Activated CD4-positive, alpha-beta T cell treated with anti-CD3 and anti-CD28 coated beads, Interleukin-2, Interleukin-4, amounts not matched to agents 100 ng/mL and 50 ng/mL, durations not matched to agents 16 hours and 8 hours (primary cell): ENCODE results near the gene CREB1.
"Not testable (repeated sequence)": the region's sequence is repeated elsewhere in the genome, so short reads cannot be mapped to it uniquely, and the experiment has no call there.

ENCODE experiments used
- DNase-seq: peaks from one replicate; pipeline ENCODE4 v3.0.0-alpha.2; 2020; ENCODE audit warnings: low spot score

CREB1 gene

GRCh38 chr2:207529330-207530159 is at the start of gene CREB1:
Gene CREB1, plus strand, starts transcription at chr2:207529962. Its CDS starts 25,674 bp downstream, at chr2:207555636.
- DNase-seq: peak; percentile 100

DNA sequence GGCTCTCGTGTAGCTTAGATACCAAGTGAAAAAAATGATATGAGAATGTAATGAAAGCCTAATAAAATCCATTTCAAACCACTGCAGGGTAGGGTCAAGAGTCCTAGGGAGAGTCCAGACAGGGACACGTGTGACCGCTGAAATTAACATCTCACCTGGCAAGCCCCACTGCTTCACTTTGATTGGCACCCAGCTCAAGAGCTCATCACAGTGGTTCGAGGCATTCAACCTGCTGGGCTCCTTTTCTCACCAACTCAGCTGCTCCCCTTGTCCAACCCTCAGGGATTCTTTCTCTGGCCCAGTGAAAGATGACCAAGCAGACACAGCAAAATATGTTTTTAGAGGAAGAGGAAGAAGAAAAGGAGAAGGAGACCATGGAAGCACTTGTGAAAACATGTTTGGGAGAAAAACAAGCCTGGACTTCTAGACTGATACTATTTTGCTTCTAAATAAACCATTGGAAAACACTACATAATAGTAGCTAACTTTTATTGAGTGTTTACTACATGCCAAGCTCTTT is 49.2 kb upstream of the CREB1 start:
- no peak for DNase-seq

DNA sequence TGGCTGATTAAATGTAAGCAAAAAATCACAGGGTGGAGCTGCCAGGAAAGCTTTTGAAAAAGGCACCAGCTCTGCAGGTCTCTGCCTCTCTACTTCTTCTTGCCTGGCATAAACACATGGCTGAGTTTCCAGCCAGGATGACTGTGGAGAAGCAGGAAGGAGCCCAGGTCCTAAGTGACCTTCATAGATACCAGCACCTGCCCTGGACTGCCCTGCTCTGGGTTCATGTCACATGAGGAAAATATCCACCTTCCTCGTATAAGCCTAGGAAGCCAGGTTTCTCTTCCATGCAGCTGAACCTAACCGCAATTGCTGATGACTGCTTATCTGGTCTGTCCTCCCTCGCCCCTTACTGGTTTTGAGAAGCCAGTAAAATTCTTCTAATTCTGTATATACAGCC is 47.8 kb upstream of the CREB1 start:
- DNase-seq: no peak

- DNase-seq: no peak
These were observed 47.1 kb upstream of the CREB1 start for GRCh38 chr2:207482630-207483029.

GRCh38 chr2:207483066-207483465 is 46.7 kb upstream of the CREB1 start:
- no peak for DNase-seq

DNA sequence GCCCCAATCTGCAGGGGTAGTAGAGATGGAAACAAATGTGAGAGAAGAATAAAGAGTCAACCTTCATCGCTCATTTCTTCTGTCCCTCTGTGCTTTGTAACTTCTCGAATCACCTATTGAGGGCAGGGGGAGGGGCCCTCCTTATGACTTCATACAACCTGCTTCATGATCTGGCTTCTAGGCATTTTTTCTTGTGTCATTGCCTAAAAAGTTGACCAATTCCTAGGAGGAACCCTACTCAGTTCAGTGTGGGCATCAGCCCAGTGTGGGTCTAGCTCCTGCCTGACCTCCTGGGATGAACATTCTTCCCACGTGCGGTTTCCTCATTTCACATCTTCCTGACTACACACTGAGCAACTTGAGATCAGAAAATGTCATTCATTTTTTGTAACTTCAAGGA is 46.3 kb upstream of the CREB1 start:
- no peak for DNase-seq

DNA sequence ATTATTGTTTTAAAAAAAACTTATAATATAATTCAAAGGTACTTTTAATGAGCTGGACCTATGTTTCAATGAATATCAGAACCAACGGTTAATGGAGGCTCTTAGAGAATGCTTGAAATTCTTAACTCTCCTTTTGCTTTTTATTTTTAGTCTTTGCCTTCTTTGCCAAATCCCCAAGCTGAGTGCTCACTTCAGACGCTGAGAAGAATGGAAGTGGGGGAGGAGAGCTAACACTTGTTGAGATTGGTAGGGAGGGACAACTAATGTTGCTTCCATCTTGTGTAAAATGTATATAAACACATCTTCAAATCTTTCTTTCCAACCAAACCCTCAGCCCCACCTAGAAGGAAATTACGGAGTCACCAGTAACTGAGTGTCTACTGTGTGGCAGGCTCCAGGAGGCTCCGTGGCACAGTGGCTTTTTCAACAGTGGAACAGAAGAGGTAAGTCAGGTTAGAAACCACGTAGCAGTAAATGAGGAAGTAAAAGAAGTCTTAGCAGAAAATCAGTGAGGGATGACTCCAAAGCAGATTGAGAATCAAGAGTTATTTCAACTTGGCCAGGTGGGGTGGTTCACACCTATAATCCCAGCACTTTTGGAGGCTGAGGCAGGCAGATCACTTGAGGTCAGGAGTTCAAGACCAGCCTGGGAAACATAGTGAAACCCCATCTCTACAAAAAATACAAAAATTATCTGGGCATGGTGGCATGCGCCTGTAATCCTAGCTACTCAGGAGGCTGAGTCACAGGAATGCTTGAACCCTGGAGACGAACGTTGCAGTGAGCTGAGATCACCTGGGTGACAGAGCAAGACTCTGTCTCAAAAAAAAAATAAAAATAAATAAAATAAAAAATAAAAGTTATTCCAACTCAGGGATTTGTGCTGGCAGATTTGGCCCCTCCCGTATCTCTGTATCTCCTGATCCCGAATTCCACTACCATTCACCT is 45.0 kb upstream of the CREB1 start:
- DNase-seq: no peak

DNA sequence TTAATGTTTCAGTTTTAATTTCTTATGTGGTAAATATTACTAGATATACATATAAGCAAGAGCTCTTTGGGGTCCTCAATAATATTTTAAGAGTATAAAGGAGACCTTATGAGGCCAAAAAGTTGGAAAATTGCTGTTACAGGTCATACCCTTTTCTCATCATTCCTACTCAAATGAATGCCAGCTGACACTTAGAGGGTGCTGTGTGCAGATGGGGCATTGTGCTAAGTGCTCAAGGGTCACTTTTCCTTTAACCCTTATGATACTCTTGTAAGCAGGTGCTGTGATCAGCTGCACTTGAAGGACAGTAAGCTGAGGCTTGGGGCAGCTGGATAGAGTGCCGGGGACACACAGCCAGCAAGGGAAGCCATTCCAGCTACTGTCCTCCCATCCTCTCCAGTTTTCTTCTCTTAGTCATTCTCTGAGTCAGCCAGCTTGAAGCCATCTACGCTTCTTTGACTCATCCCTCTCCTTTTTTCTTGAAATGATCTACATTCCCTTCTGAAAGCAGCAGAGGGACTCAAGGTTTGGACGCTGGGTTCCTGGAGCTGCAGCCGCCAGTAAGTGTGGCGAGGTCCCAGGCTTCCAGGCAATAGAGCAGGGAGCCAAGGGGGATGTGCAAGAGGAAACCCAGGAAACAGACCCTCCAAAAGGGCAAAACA is 42.0 kb upstream of the CREB1 start:
- no peak for DNase-seq

DNA sequence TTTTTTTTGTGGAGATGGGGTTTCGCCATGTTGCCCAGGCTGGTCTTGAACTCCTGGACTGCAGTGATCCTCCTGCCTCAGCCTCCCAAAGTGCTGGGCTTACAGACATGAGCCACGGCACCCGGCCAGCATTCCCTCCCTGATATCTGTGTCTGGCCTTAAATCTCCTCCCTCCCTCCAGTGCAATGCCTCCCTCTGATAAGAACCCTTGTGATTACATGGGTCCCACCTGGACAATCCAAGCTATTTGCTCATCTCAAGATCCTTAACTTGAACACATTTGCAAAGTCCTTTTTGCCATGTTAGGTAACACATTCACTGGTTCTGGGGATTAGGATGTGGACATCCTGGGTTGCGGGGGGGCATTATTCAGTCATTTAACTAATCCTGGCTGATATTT is 40.5 kb upstream of the CREB1 start:
- DNase-seq: no peak

- DNase-seq: no peak
These were observed 39.3 kb upstream of the CREB1 start for GRCh38 chr2:207490441-207490840.

GRCh38 chr2:207491086-207491485 is 38.7 kb upstream of the CREB1 start:
- no peak for DNase-seq

- DNase-seq: no peak
These were observed 37.8 kb upstream of the CREB1 start for GRCh38 chr2:207491956-207492355.

- no peak for DNase-seq
These were observed 37.3 kb upstream of the CREB1 start for GRCh38 chr2:207492461-207492860.

GRCh38 chr2:207494137-207494536 is 35.6 kb upstream of the CREB1 start:
- DNase-seq: no peak

- not testable (repeated sequence) for DNase-seq
These were observed 32.8 kb upstream of the CREB1 start for GRCh38 chr2:207496936-207497335.

DNA sequence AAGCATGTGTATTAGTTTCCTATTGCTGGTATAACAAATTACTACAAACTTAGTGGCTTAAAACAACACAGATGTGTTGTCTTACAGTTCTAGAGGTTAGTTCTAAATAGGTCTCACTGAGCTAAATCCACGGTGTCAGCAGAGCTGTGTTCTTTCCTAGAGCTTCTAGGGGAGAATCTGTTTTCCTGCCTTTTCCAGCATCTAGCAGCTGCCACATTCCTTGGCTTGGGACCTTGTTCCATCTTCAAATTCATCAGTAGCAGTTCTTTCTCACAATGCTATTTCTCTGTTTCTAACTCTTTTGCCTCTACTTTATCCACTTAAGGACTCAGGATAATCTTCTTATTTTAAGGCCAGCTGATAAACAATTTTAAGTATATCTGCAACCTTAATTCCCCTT is 32.2 kb upstream of the CREB1 start:
- no peak for DNase-seq

DNA sequence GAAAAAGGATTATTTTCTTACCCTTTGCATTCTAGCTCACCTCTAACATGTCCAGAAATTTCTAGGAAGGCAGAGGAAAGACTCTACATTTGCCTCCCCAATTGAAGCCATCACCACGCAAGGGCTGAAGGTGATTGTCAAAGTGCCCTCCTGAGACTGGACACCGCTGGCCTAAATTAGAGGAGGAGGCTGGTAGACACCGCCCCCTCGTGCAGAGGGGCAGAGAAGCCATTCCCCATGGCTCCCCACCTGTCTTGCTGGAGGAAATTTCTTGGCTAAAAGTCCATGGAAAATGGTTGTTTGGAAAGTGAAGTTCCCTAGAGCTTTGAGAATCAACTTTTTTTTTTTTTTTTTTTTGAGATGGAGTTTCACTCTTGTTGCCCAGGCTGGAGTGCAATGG is 31.3 kb upstream of the CREB1 start:
- no peak for DNase-seq

DNA sequence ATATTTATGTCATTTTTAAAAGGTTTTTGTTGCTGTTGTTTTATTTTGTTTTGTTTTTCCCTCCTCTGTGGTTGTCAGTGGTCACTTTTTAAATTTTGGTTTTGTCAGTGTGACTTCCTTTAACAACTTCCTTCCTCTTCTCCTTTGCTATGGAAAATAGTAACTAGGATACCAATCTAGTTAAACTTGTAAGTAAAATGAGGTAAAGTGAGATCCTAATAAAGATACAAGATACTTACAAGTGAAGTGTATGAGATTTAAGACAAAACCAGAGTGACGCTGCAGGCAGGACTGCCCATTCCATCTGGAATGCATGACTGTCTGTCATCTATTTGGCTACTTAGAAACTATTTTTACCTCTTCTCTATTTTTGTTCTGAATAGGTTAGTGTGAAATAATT is 30.6 kb upstream of the CREB1 start:
- no peak for DNase-seq

DNA sequence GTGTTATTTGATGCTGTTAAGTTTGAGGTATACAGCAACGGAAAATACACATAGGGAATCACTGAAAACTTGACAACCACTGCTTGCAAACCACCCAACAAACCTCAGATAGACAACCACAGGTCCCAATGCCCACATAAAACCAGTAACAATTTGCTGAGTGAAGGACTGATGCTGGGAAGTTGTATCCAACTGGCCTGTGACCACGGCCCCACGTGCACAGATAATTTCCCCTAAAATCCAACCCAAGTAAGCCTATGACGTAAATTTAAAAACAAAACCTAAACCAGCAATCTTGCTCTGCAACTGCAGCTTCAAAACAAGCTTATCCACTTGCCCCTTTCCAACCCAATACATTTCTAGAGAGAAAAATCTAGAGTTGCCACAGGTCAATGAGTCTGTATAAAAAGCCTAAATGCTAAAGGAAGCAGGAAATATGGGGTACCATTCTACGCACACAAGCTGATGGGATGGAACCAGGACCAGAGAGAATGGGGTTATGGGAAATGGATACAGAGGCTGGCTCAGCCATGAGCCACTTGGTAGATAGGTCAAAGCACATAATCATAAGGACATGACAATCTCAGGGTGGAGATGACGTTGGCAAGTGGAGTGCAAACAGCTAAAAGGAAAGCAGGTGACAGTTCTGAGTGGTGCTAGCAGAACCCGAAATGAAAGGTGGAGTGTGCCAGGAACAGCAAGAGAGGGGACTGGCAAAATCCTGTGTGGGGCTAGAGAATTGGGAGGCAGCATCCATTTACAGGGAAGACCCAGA is 27.8 kb upstream of the CREB1 start:
- no peak for DNase-seq

GRCh38 chr2:207502577-207503198 is 27.1 kb upstream of the CREB1 start:
- no peak for DNase-seq

DNA sequence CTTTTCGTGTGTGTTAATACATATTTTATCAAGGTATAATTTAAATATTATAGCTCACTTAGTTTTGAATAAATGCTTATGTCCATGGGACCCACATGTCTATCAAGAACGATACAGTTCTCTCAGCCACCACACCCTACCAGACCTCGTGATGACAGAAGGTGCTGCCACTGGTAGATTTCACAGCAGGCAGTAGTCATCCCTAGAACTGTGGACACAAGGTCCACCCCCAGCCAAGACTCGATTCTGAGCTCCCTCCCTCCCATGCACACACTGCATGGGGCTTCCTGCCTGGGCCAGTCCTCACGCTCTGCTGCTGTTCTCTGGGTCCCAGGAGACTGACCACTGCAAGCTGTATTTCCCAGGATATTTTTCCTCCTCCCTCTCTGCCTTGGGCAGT is 26.5 kb upstream of the CREB1 start:
- no peak for DNase-seq
